ENCODE measurements around the gene TMEM219.
"Not testable (repeated sequence)": the region's sequence is repeated elsewhere in the genome, so short reads cannot be mapped to it uniquely, and the experiment has no call there.

The TMEM219 gene

GRCh38 chr16:29925105-29925756 is 36.6 kb upstream of the TMEM219 start:
- Histone ChIP-seq H4K20me1 (peaks cover 47% of the 10 kb centered on the region), H3K9me3 (no peaks in the 10 kb centered on the region), H3K4me2 (peak overlapping the region; percentile 98), H3K9ac (peak overlapping the region; percentile 86), H3K27me3 (no peaks in the 10 kb centered on the region), H3K27ac (peak overlapping the region; percentile 90), H3K4me1 (peaks cover 34% of the 10 kb centered on the region), H3K4me3 (peak overlapping the region; percentile 99), H3K36me3 (peaks cover 34% of the 10 kb centered on the region)
- TF ChIP-seq Cebpa-rat (IDR thresholded peaks at IDR 0.05), result no peak

- Histone ChIP-seq H3K4me2 (peak within 1 kb of the TSS; percentile 98), H4K20me1 (peaks cover 38% of the 10 kb centered on the region), H3K4me3 (peak within 1 kb of the TSS; percentile 99), H3K27me3 (no peaks in the 10 kb centered on the region), H3K27ac (peak within 1 kb of the TSS; percentile 90), H3K9me3 (no peaks in the 10 kb centered on the region), H3K4me1 (peaks cover 34% of the 10 kb centered on the region), H3K9ac (peak within 1 kb of the TSS; percentile 86), H3K36me3 (peaks cover 26% of the 10 kb centered on the region)
- TF ChIP-seq Cebpa-rat (IDR thresholded peaks at IDR 0.05), result no peak
These were observed 35.8 kb upstream of the TMEM219 start, which contains the start of gene KCTD13 for GRCh38 chr16:29925781-29926710. Gene KCTD13 (minus strand): TSS chr16:29926226. CDS start chr16:29926033, 193 bp downstream.

GRCh38 chr16:29926711-29927052 is 35.2 kb upstream of the TMEM219 start:
- Histone ChIP-seq H3K36me3 (peaks cover 20% of the 10 kb centered on the region), H3K27me3 (no peaks in the 10 kb centered on the region), H4K20me1 (peaks cover 32% of the 10 kb centered on the region), H3K27ac (peak overlapping the region; percentile 90), H3K4me3 (peak overlapping the region; percentile 99), H3K9ac (peak overlapping the region; percentile 86), H3K4me1 (peaks cover 34% of the 10 kb centered on the region), H3K4me2 (peak overlapping the region; percentile 98), H3K9me3 (no peaks in the 10 kb centered on the region)
- TF ChIP-seq Cebpa-rat (IDR thresholded peaks at IDR 0.05), result no peak

- Histone ChIP-seq H4K20me1 (peaks cover 26% of the 10 kb centered on the region), H3K4me2 (peak overlapping the region; percentile 98), H3K36me3 (peaks cover 14% of the 10 kb centered on the region), H3K9ac (peak overlapping the region; percentile 86; the same call in 1 of the 2 replicates), H3K27ac (peak overlapping the region; percentile 90; the same call in 1 of the 2 replicates), H3K4me1 (peaks cover 34% of the 10 kb centered on the region), H3K9me3 (no peaks in the 10 kb centered on the region), H3K4me3 (peak overlapping the region; percentile 99), H3K27me3 (no peaks in the 10 kb centered on the region)
- 0 out of 2 replicates have a peak, but pooled peaks have one; percentile 41 for TF ChIP-seq Cebpa-rat (IDR thresholded peaks at IDR 0.05)
These were observed 34.6 kb upstream of the TMEM219 start for GRCh38 chr16:29927070-29927905.

GRCh38 chr16:29931750-29932149 is 30.1 kb upstream of the TMEM219 start:
- not testable (repeated sequence) for H3K27ac ChIP-seq, H3K9me3 ChIP-seq, H3K4me3 ChIP-seq, H3K9ac ChIP-seq, H3K36me3 ChIP-seq, H3K27me3 ChIP-seq, H4K20me1 ChIP-seq, H3K4me2 ChIP-seq
- H3K4me1 ChIP-seq, result peaks cover 24% of the 10 kb centered on the region

GRCh38 chr16:29940656-29941055 is 21.2 kb upstream of the TMEM219 start:
- Histone ChIP-seq H3K36me3 (no peaks in the 10 kb centered on the region), H3K27ac (no peak overlapping the region), H3K4me2 (no peak overlapping the region), H3K9me3 (no peaks in the 10 kb centered on the region), H3K4me3 (no peak overlapping the region), H3K9ac (no peak overlapping the region), H4K20me1 (no peaks in the 10 kb centered on the region), H3K27me3 (no peaks in the 10 kb centered on the region), H3K4me1 (0 out of 2 replicates have a peak, but pooled peaks cover 12% of the 10 kb centered on the region)
- no peak for TF ChIP-seq Cebpa-rat (IDR thresholded peaks at IDR 0.05)

GRCh38 chr16:29943846-29944799 is 17.8 kb upstream of the TMEM219 start:
- no peaks in the 10 kb centered on the region for H3K36me3 ChIP-seq
- no peaks in the 10 kb centered on the region for H4K20me1 ChIP-seq
- H3K4me2 ChIP-seq, result no peak overlapping the region
- no peak overlapping the region for H3K4me3 ChIP-seq
- no peak overlapping the region for H3K27ac ChIP-seq
- H3K4me1 ChIP-seq, result 0 out of 2 replicates have a peak, but pooled peaks cover 12% of the 10 kb centered on the region
- no peak overlapping the region for H3K9ac ChIP-seq
- H3K9me3 ChIP-seq, result peaks cover 4% of the 10 kb centered on the region; the same call in 1 of the 2 replicates
- no peaks in the 10 kb centered on the region for H3K27me3 ChIP-seq
- TF ChIP-seq Cebpa-rat (IDR thresholded peaks at IDR 0.05), result no peak

- H3K27me3 ChIP-seq, result no peaks in the 10 kb centered on the region
- 0 out of 2 replicates have a peak, but pooled peaks cover 10% of the 10 kb centered on the region for H3K4me1 ChIP-seq
- no peak overlapping the region for H3K4me2 ChIP-seq
- no peaks in the 10 kb centered on the region for H3K36me3 ChIP-seq
- H3K9ac ChIP-seq, result no peak overlapping the region
- TF ChIP-seq Cebpa-rat (IDR thresholded peaks at IDR 0.05), result no peak
- no peak overlapping the region for H3K27ac ChIP-seq
- peaks cover 21% of the 10 kb centered on the region for H3K9me3 ChIP-seq
- H4K20me1 ChIP-seq, result no peaks in the 10 kb centered on the region
- no peak overlapping the region for H3K4me3 ChIP-seq
These were observed 14.0 kb upstream of the TMEM219 start for GRCh38 chr16:29947897-29948296.
